T-cell (primary cell): Measurements from ENCODE around the gene SLC25A17. TPM values are rescaled to one million over a fixed set of nuclear protein-coding genes. Genes with fewer than 3 reads are reported as not detected.

Source experiments
- ATAC-seq, 4 experiments: fragments of 200-7000 bp in 3 of 4; fragments of 150-1000 bp in 1 of 4; cut with Tn5 transposase; replicated peaks in 1 of 4; 1 replicate in 3 of 4; 2 replicates in 1 of 4; pipeline ENCODE4 v1.10.0; 2021; ENCODE audit warnings: moderate library complexity in 3 of 4, mild to moderate bottlenecking in 2 of 4, moderate number of reproducible peaks in 1 of 4
- CTCF ChIA-PET, 2 donors: fragments of 300-600 bp; sonication (Branson Sonifier 250); formaldehyde crosslinking; loops; one replicate each; lab custom pipeline; 2022; ENCODE audit warnings: antibody characterized with exemption in 2 of 2; lab: Charles Lee
- POLR2A ChIA-PET, 2 donors: fragments of 300-600 bp; sonication (Branson Sonifier 250); formaldehyde crosslinking; loops; one replicate each; lab custom pipeline; 2022; ENCODE audit warnings: antibody characterized with exemption in 2 of 2; lab: Charles Lee
- DNase-seq, 35 experiments: peaks; one replicate each; pipeline versions ENCODE4 v3.0.0 to v3.0.0-alpha.2; 2013 to 2023
- H3K27ac ChIP-seq: one replicate; pipeline ENCODE4 v1.5.1; 2013; ENCODE audit warnings: low read length
- H3K27me3 ChIP-seq, 2 experiments: replicated peaks in 1 of 2; 1 replicate in 1 of 2; 2 replicates in 1 of 2; pipeline versions ENCODE4 v1.6.1 to v1.7.0; 2013; ENCODE audit warnings: low read length in 1 of 2, mixed read lengths in 1 of 2; ENCODE audit not compliant: control insufficient read depth in 2 of 2, insufficient read depth in 2 of 2; ENCODE audit errors: extremely low read depth in 1 of 2
- H3K36me3 ChIP-seq, 2 donors: 1 replicate in 1 of 2; 2 replicates in 1 of 2; pipeline versions ENCODE4 v1.6.1 to v1.7.0; 2013; ENCODE audit warnings: low read length in 1 of 2; ENCODE audit not compliant: control insufficient read depth in 2 of 2, insufficient read depth in 1 of 2; ENCODE audit errors: extremely low read depth in 1 of 2
- H3K4me1 ChIP-seq, 2 experiments: 1 replicate in 1 of 2; 2 replicates in 1 of 2; pipeline versions ENCODE4 v1.6.1 to v1.7.0; 2013; ENCODE audit warnings: low read length in 2 of 2, mixed read lengths in 1 of 2; ENCODE audit not compliant: insufficient read depth in 2 of 2, control insufficient read depth in 1 of 2; ENCODE audit errors: extremely low read depth in 1 of 2
- H3K4me3 ChIP-seq, 2 donors: 1 replicate in 1 of 2; 2 replicates in 1 of 2; pipeline versions ENCODE4 v1.5.1 to v1.7.0; 2013; ENCODE audit warnings: mild to moderate bottlenecking in 2 of 2, low read length in 1 of 2, moderate library complexity in 1 of 2; ENCODE audit not compliant: control insufficient read depth in 1 of 2; ENCODE audit errors: extremely low read depth in 1 of 2
- H3K9me3 ChIP-seq: 2 replicates; pipeline ENCODE4 v1.7.0; 2013
- H3K27ac Mint-ChIP-seq, 2 donors: one replicate each; pipeline ENCODE4 v1.8.0; 2020 to 2021; ENCODE audit warnings: mild to moderate bottlenecking in 2 of 2, mixed read lengths in 2 of 2
- H3K27me3 Mint-ChIP-seq, 2 donors: one replicate each; pipeline ENCODE4 v1.8.0; 2021 to 2022; ENCODE audit warnings: mixed read lengths in 2 of 2
- H3K36me3 Mint-ChIP-seq: one replicate; pipeline ENCODE4 v1.8.0; 2021; ENCODE audit warnings: mixed read lengths
- H3K4me1 Mint-ChIP-seq, 3 donors: one replicate each; pipeline ENCODE4 v1.8.0; 2020 to 2022; ENCODE audit warnings: mixed read lengths in 3 of 3, mild to moderate bottlenecking in 1 of 3
- H3K4me3 Mint-ChIP-seq, 3 donors: one replicate each; pipeline ENCODE4 v1.8.0; 2020 to 2022; ENCODE audit warnings: mild to moderate bottlenecking in 3 of 3, mixed read lengths in 3 of 3, moderate library complexity in 3 of 3
- H3K9me3 Mint-ChIP-seq, 3 donors: one replicate each; pipeline ENCODE4 v1.8.0; 2020 to 2022; ENCODE audit warnings: mixed read lengths in 3 of 3
- WGBS: methylation state at CpG from one replicate; pipeline ENCODE4 v1.1.5; 2013; ENCODE audit warnings: missing lambda C conversion rate; ENCODE audit not compliant: insufficient coverage; 5-methylcytosine and 5-hydroxymethylcytosine counted together
- total RNA-seq, 35 experiments: library from RNA in 6 of 35; stranded (reverse) in 6 of 35; fragments of 120-200 nt in 1 of 35; gene quantifications; one replicate each; pipeline versions ENCODE4 v1.2.1 to v1.2.4 and lab custom pipeline; 2013 to 2026

The SLC25A17 gene
- total RNA-seq, 5 donors from 2014 or later (not counting 1 experiment from before 2014, with no cell fraction given), result 8.9 to 14.2 (median 12.7) TPM

DNA sequence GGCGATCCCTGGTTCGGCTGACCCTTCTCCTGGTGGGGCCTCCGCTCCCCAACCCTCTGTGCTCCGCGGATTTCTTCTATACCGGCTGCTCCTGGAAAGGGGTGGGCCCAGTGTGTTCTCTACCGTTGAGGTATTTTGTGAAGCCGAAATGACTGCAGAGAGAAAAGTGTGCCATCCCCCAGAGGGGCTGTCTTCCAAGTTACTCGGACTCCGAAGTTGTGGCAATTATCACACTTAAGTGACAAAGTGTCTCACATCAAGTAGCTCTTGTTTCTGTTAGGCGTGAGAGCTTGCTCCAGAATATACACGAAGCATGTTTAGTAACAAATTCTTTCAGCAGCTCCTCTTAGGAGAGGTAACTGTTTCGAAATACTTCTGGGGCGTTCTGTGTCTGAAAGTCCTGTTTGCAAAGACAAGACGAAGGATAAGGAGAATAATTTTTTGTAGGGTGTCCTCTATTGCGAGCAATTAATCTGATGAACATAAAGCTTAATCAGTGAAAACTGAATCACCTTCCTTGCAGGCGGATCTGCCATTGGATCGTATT is 38.2 kb upstream of the SLC25A17 start:
- Mint-ChIP-seq H3K4me3 (peak overlapping the region; percentile 95 to 98 (median 97)), H3K4me1 (peaks cover 50 to 67% (median 52%) of the 10 kb centered on the region in 3 donors), H3K27me3 (no peaks in the 10 kb centered on the region), H3K36me3 (peaks cover 8% of the 10 kb centered on the region), H3K9me3 (no peaks in the 10 kb centered on the region), H3K27ac (peak overlapping the region; percentile 100)
- peak overlapping the region; percentile 85 to 89 for H3K4me3 ChIP-seq
- WGBS, result 17% methylated on average over 11 of the region's 18 CpGs
- CTCF ChIA-PET, result interaction anchor here in 1 of 2 donors (0.6 to 1.2 kb wide), 4 partner anchors 42 to 1328 kb away, joined by 3 to 7 read pairs (median 4); no protein-coding TSS in a partner anchor
- peaks cover 3 to 8% of the 10 kb centered on the region in 2 donors for H3K36me3 ChIP-seq
- H3K27ac ChIP-seq, result peak overlapping the region; percentile 99
- POLR2A ChIA-PET, result interaction anchor here (0.5 to 1.2 kb wide), 8 partner anchors 10 to 1835 kb away, joined by 3 to 7 read pairs (median 6); partner anchors contain the start of genes RANGAP1 (in 1 of the 2) and SLC25A17 (in 1 of the 2)
- DNase-seq, result no peak
- ATAC-seq, result no peak
- no peaks in the 10 kb centered on the region for H3K27me3 ChIP-seq
- peaks cover 16 to 29% of the 10 kb centered on the region in 2 experiments for H3K4me1 ChIP-seq
- no peaks in the 10 kb centered on the region for H3K9me3 ChIP-seq

DNA sequence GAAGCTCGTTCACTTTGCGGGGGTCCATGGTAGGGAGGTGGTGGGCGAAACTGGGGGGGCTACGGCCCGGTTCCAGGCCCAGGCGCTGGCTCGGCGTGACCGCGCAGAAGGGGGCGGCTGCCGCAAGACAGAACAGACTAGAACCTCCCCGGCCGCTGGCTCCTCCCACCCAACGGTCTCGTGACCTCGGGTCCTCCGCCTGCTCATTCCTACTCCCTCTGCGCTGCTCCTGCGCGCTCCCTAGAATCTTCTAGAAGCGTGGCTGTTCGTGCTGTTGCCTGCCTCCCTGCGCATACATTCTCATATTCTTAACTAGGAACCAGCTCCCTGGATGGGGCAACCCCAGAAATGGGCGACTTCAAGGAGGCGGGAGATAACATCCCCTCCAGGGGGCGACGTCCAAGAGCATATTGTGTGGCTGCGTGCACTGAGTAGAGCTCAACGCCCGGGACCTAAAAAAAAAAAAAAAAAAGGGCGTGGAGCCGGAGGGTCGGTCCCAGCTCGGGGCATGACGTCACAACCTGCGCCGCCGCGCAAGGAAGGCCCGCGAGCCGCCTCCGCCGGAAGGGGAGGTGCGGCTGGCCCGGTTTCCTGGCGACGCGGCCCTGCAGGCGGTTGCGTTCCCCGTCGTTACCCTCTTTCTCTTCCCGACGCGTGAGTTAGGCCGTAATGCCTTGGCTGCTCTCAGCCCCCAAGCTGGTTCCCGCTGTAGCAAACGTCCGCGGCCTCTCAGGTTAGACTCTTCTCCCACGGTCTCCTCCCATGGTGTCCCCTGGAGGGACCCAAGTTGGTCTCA is 37.6 kb upstream of the SLC25A17 start, which contains the start of the genes ST13 and XPNPEP3:
Gene ST13 (minus strand): TSS at position 127 of the 796 bp plus-strand sequence. CDS start 99 bp downstream, at position 28.
Gene XPNPEP3 (plus strand): TSS at position 636 of the 796 bp plus-strand sequence. CDS start 34 bp downstream, at position 670.
- WGBS, result under 1% methylated on average over 60 of the region's 63 CpGs
- Histone ChIP-seq H3K4me3 (peak within 1 kb of the TSS; percentile 85 to 89), H3K9me3 (no peaks in the 10 kb centered on the region), H3K4me1 (peaks cover 16 to 29% of the 10 kb centered on the region in 2 experiments), H3K27ac (peak within 1 kb of the TSS; percentile 99), H3K27me3 (no peaks in the 10 kb centered on the region), H3K36me3 (peaks cover 3% of the 10 kb centered on the region in 2 donors)
- H3K27me3 Mint-ChIP-seq, result no peaks in the 10 kb centered on the region
- DNase-seq (peak; percentile 92 to 99 (median 96)), ATAC-seq (peak; percentile 90 to 95 (median 94))
- CTCF ChIA-PET, result interaction anchor here in 1 of 2 donors (0.6 to 1.2 kb wide), 6 partner anchors 36 to 1328 kb away, joined by 3 to 7 read pairs (median 3); partner anchors contain the start of gene PHF5A
- POLR2A ChIA-PET, result interaction anchor here (0.5 to 1.2 kb wide), 10 partner anchors 32 to 812 kb away, joined by 3 to 7 read pairs (median 6); partner anchors contain the start of genes PHF5A (in 1 of the 2), RANGAP1 (in 1 of the 2) and SLC25A17 (in 1 of the 2)
- peaks cover 12% of the 10 kb centered on the region for H3K36me3 Mint-ChIP-seq
- peak within 1 kb of the TSS; percentile 95 to 98 (median 97) for H3K4me3 Mint-ChIP-seq
- H3K27ac Mint-ChIP-seq, result peak within 1 kb of the TSS; percentile 100
- H3K4me1 Mint-ChIP-seq, result peaks cover 54 to 67% (median 59%) of the 10 kb centered on the region in 3 donors
- no peaks in the 10 kb centered on the region for H3K9me3 Mint-ChIP-seq

- ChIA-PET POLR2A (interaction anchor here (0.5 to 1.2 kb wide), 7 partner anchors 36 to 812 kb away, joined by 3 to 7 read pairs (median 6); partner anchors contain the start of genes PHF5A (in 1 of the 2) and SLC25A17 (in 1 of the 2)), CTCF (interaction anchor here in 1 of 2 donors (0.6 to 0.7 kb wide), 3 partner anchors 36 to 612 kb away, joined by 3 to 5 read pairs (median 3); partner anchors contain the start of gene PHF5A)
- Histone ChIP-seq H3K4me3 (peak overlapping the region; percentile 85 to 89), H3K9me3 (no peaks in the 10 kb centered on the region), H3K27me3 (no peaks in the 10 kb centered on the region), H3K36me3 (peaks cover 3% of the 10 kb centered on the region in 2 donors), H3K4me1 (peaks cover 16 to 29% of the 10 kb centered on the region in 2 experiments), H3K27ac (peak overlapping the region; percentile 99)
- peak in 26 of 35 experiments; percentile 5 to 55 (median 18) for DNase-seq
- 0% methylated on average over 20 of the region's 29 CpGs for WGBS
- Mint-ChIP-seq H3K27ac (peak overlapping the region; percentile 100), H3K9me3 (no peaks in the 10 kb centered on the region), H3K4me3 (peak overlapping the region; percentile 95 to 98 (median 97)), H3K36me3 (peaks cover 10% of the 10 kb centered on the region), H3K27me3 (no peaks in the 10 kb centered on the region), H3K4me1 (peaks cover 61 to 67% (median 63%) of the 10 kb centered on the region in 3 donors)
- ATAC-seq, result peak; percentile 8 to 22 (median 16)
Measured at GRCh38 chr22:40855979-40856512, 36.9 kb upstream of the SLC25A17 start.

DNA sequence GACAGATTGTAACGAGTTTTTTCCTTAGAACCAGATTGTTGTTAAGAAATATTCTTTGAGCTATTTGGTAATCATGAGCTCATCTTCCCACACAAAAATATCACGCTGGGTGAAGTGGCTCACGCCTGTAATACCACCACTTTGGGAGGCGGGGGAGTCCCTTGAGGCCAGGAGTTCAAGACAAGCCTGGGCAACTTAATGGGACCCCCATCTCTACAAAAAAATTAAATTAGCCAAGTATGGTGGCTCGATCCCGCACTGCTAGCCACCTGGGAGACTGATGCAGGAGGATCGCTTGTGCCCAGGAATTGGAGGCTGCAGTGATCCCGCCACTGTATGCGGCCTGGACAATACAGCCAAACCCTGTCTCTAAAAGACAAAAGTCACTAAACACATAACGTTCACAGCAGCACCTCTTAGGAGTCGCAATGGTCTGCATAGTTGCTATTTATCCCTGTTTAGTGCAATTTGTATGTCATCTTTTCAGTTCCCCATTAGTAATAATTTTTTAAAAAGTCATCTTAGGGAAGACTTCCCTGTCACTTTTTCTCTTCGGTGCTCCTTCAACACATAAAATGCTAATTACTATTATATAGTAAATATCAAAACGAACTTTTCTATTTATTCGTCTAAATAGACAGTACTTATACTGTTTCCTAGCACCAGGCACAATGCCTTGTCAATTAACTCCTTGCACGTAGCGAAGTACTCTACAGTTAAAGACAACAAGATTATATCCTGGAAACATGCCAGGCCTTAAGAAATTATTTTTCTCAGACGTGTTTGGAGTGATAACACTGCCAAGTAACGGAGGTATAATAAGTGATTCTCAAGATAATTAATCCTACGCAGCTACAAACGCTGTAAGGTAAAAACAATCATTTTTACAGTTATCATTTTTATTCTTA is 36.2 kb upstream of the SLC25A17 start:
- H3K27ac ChIP-seq, result peak overlapping the region; percentile 99
- ChIA-PET POLR2A (no interaction called here), CTCF (interaction anchor here (0.6 to 1.4 kb wide), 4 partner anchors 29 to 44 kb away, joined by 3 to 4 read pairs (median 4); partner anchors contain the start of gene SLC25A17 (in 1 of the 2))
- H3K27me3 ChIP-seq, result no peaks in the 10 kb centered on the region
- no peak for ATAC-seq
- peak in 1 of 35 experiments; percentile 30 for DNase-seq
- peaks cover 16 to 29% of the 10 kb centered on the region in 2 experiments for H3K4me1 ChIP-seq
- H3K27me3 Mint-ChIP-seq, result no peaks in the 10 kb centered on the region
- WGBS, result 75% methylated on average over 10 of the region's 20 CpGs
- H3K9me3 Mint-ChIP-seq, result no peaks in the 10 kb centered on the region
- peak overlapping the region; percentile 100 for H3K27ac Mint-ChIP-seq
- peak overlapping the region; percentile 85 to 89 for H3K4me3 ChIP-seq
- H3K4me3 Mint-ChIP-seq, result peak overlapping the region; percentile 95 to 98 (median 97)
- H3K36me3 ChIP-seq, result peaks cover 3 to 6% of the 10 kb centered on the region in 2 donors
- peaks cover 65 to 68% (median 66%) of the 10 kb centered on the region in 3 donors for H3K4me1 Mint-ChIP-seq
- no peaks in the 10 kb centered on the region for H3K9me3 ChIP-seq
- H3K36me3 Mint-ChIP-seq, result peaks cover 7% of the 10 kb centered on the region

- H3K4me3 ChIP-seq, result no peak overlapping the region
- POLR2A ChIA-PET, result interaction anchor here in 1 of 2 donors (0.6 kb wide), 1 partner anchor 127 kb away, joined by 3 read pairs; no protein-coding TSS in a partner anchor
- CTCF ChIA-PET, result interaction anchor here in 1 of 2 donors (1.4 kb wide), 1 partner anchor 45 kb away, joined by 4 read pairs; no protein-coding TSS in a partner anchor
Measured at GRCh38 chr22:40853961-40854360, 34.8 kb upstream of the SLC25A17 start.

More at GRCh38 chr22:40853961-40854360, 34.8 kb upstream of the SLC25A17 start:
- WGBS, result no CpG with 5 or more reads among the region's 3 CpGs
- Histone ChIP-seq H3K27ac (no peak overlapping the region), H3K9me3 (no peaks in the 10 kb centered on the region), H3K27me3 (no peaks in the 10 kb centered on the region), H3K4me1 (peaks cover 16 to 29% of the 10 kb centered on the region in 2 experiments), H3K36me3 (peaks cover 3 to 14% of the 10 kb centered on the region in 2 donors)
- H3K4me1 Mint-ChIP-seq, result peaks cover 64 to 69% (median 67%) of the 10 kb centered on the region in 3 donors
- H3K4me3 Mint-ChIP-seq, result peak overlapping the region; percentile 31 to 98 (median 36)
- H3K27ac Mint-ChIP-seq, result peak overlapping the region in 1 of 2 donors; percentile 61
- peaks cover 14% of the 10 kb centered on the region for H3K36me3 Mint-ChIP-seq
- no peaks in the 10 kb centered on the region for H3K27me3 Mint-ChIP-seq
- no peaks in the 10 kb centered on the region for H3K9me3 Mint-ChIP-seq
- ATAC-seq, result no peak
- DNase-seq, result no peak
